GM10847 (cell line): ENCODE data around the gene OR2A12.

Experiments
- POLR2A ChIP-seq: IDR thresholded peaks from 2 replicates; pipeline ENCODE4 v1.6.1; 2011; ENCODE audit not compliant: insufficient read length; ENCODE audit errors: extremely low read depth

The OR2A12 gene, protein sequence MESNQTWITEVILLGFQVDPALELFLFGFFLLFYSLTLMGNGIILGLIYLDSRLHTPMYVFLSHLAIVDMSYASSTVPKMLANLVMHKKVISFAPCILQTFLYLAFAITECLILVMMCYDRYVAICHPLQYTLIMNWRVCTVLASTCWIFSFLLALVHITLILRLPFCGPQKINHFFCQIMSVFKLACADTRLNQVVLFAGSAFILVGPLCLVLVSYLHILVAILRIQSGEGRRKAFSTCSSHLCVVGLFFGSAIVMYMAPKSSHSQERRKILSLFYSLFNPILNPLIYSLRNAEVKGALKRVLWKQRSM

DNA sequence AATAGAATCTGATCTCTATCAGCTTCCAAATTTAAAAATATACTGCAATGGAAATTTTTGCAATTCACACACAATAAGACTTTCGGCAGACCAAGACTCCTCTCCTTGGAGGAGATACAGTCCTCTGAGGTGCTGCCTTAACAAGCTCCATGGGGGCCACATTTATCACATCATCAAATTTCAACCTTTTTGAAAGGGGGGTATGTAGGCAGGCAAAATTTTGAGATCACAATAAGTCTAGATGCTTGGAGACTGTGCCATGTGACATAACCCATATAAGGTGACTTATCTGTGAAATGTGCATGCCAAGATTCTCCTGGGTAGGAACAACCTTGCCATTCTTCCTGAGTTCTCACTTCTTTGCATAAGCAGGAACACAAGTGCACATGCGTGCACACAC lies at the start of gene OR2A12:
OR2A12 (plus strand) TSS at position 301 of the 400 bp plus-strand sequence. CDS start 8,830 bp downstream, outside the sequence.
- TF ChIP-seq POLR2A, result no peak

DNA sequence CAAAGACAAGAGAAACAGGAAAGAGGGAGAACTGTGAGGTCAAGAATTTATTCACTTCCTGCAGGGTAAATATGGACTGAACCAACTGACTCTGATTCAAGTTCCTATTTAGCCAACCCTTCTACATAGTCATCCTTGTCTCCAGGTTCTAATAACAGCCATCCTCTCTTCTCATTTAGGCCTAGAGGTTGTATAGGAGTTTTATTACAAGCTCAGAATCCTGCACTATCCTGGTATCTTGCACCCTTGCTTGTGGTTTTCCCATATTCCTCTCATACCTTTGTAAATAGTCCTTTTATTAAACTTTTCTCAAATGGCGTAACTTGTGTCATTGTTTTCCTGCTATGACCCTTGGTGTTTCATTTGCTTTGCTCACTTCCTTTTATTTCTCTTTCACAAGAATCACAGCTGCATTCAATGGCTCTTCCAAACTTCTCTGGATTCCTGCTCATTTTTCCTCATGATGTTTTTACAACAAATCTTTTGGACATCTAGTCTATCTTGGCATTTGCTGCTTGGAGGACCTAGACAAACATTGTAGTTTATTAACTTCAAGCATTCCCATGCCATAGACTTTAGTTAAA lies 49.7 kb upstream of the OR2A12 start:
- no peak for TF ChIP-seq POLR2A

DNA sequence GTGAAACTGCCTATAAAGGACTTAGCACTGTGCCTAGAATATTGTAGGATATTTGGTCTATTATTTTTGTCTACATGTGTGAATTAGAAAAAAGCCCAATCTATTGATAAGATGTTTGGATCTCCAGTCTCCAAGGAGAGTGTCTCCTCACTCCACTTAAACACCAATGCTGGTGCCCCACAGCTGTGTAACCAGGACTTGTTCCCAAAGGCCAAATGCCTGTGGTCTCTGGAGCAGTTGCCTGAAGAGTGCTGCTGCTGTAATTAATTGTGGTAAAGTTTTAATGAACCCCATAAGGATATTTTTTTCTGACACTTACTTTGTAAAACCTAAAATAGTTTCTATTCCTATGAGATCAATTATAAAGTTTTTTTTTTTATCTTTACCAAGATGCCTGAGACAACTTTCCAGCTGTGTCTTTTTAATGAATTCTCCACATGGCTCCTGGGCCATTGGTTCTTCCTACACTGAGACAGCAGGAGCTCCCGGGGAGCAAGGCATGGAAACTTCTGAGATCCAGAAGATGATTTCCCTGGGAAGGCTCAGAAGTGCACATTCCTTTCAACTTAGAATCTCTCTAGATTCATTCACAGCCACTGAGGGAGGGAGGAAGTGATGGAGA lies 48.6 kb upstream of the OR2A12 start:
- TF ChIP-seq POLR2A, result no peak

DNA sequence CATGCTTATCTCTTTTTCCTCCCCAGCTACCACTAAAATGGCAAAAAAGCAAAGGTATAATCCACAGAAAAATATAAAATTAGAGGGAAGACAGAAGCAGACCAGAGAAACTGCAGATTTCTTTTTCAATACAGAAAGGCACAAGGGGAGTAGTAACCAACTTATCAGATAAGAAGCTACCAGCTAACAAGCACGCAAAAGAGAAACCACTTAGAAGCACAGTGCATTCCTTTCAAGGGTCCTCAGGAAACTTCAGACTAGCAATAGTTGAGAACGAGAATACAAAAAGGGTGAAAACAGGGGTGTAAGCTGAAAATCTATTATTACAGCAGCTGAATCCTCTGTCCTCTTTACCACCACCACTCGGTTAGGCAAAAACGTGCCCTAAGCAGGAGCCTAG lies 47.2 kb upstream of the OR2A12 start:
- no peak for TF ChIP-seq POLR2A

DNA sequence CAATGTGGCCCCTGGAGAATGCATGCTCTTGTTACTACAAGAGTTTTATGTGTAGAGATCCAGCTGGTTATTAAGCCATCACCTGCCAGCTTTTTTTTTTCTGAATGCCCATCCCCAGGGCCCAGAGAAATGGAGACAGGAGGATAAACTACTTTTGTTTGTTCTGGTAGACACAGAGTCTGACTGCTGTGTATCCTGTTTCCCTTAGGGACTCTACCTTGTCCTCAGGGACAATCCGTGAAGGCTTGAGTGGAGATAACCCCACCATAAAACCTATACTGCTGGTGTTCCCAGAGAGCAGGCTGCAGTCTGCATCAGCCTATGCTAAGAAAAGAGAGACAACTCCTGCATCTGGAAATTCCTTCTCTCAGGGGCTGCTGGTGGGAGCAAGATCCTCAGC lies 37.4 kb upstream of the OR2A12 start, which contains the start of gene OR2A5:
OR2A5 (plus strand) TSS at position 301 of the 400 bp plus-strand sequence. CDS start 1,454 bp downstream, outside the sequence.
- no peak for TF ChIP-seq POLR2A

DNA sequence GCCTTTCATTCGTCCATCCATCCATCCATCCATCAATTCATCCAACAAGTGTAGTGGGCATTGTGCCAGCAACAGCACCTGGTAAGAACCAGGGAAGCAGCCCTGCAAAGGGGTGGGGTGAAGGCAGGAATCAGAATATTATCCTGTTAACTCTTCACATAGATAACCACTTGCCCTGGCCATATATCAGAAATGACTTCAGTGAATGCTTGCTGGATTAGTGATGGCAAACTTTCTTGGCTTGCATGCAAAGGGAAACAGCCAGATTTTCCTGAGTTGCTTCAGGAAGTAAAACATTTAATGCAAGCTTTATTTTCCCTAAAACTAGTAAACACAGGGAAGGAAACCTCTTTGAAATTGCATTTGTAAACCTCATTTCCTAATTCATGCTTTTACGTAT lies 36.6 kb upstream of the OR2A12 start:
- TF ChIP-seq POLR2A, result no peak

DNA sequence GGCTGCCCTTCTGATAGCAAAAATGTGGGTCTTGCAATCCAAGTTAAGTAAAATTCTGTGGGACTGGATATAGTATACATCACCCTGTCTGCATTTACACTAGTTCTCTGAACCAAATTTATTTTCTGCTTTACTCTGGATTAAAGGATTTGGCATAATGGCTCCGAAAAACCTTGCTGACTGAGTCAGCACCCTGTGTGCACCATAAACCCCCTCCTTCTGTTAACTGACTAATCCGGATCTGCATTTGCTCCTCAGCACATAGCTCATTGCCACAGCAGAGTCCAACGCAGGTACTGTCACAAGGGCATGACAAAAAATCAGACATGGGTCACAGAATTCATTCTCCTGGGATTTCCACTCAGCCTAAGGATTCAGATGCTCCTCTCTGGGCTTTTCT lies 36.0 kb upstream of the OR2A12 start:
- no peak for TF ChIP-seq POLR2A

DNA sequence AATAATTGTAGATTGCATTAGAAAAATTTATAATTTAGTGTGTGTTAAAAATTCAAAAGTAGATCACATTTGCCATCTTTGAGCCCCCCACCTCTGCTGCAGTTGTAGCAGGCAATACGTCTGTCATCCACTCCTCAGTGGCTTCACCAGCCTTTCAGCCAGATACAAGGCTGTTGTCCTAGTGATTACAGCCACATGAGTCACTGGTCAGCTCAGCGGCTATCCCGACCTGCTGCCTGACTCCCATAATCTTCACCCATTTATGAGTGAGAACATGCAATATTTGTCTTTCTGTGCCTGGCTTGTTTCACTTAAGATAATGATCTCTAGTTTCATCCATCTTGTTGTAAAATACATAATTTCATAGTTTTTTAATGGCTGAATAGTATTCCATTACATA lies 28.1 kb upstream of the OR2A12 start:
- no peak for TF ChIP-seq POLR2A

DNA sequence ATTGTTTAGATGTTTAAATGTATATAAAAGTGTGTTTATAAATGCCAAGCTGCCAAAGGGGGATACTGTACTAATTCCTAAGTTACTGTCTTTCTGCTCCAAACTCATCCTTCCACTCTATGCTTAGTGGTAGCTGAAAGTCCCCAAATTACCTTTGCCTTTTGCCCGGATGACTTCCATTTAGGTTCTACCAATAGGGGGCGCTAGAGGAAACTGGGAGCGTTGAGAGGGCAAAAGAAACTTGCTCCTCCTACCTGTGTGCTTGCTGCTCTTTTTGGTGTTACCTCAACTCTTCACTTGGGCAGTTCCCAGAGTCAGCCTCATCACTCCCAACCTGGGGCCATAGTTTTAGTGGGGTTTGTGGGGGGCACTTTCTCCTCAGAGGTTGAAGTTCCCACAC lies 22.4 kb upstream of the OR2A12 start:
- no peak for TF ChIP-seq POLR2A

DNA sequence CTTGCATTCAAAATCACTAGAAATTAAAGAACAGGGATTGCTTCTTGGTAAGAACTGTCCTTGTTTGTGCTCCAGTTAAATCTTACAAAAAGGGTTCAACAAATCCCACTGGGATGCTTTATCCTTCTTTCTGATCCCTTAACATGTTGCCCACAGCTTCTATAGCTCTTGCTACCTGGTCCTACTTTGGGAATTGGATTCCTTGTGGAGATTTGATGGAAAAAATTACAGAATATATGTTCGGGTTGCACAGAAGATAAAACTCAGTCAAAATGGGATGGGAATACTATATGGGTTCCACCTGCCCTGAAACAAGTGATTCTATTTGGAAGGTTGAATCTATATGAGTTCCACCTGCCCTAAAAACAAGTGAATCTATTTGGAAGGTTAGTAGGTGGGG lies 16.6 kb upstream of the OR2A12 start, which contains the start of gene OR2A25:
OR2A25 (plus strand) TSS at position 301 of the 400 bp plus-strand sequence. CDS start 4,409 bp downstream, outside the sequence.
- no peak for TF ChIP-seq POLR2A

DNA sequence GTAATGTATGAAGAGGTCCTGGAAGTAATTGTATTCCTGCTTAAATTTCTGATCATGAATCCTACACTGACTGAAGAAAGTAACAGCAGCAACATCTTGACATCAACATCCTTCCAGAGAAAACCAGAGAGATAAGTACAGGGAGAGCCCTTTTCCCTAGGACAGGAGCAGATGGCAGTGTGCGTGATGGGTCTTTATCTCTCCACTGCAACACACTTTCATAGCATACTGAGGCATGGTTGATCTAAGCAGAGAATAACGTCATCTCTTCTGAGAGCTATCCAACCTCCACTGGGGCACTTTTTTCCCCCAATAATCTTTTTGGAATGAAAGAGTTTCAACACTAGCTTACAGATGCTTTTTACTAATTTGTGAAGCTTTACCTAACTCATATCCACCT lies 16.1 kb upstream of the OR2A12 start:
- no peak for TF ChIP-seq POLR2A

DNA sequence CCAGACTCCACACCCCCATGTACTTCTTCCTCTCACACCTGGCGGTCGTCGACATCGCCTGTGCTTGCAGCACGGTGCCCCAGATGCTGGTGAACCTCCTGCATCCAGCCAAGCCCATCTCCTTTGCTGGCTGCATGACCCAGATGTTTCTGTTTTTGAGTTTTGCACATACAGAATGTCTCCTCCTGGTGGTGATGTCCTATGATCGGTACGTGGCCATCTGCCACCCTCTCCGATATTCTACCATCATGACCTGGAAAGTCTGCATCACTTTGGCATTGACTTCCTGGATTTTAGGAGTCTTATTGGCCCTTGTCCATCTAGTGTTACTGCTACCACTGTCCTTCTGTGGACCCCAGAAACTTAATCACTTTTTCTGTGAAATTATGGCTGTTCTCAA lies 11.7 kb upstream of the OR2A12 start:
- no peak for TF ChIP-seq POLR2A

DNA sequence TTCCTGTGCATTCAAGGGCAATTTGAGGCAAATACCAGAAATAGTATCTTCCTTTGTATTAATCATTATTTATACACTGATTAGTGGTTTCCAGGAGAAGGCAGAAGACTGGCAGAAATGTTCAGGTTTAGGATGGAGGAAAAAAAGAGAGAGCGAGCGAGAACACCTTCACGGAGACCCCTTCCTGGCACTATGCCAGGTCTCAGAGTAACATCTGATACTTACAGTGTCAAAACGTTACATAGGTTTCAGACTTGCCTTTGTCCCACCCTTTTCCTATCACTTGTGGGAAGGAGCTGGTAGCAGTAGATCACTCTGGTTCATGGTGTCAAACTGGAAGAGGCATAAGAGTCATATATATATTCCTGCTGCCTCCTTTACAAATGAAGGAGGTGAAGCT lies 652 bp downstream of the OR2A12 start:
- TF ChIP-seq POLR2A, result no peak

DNA sequence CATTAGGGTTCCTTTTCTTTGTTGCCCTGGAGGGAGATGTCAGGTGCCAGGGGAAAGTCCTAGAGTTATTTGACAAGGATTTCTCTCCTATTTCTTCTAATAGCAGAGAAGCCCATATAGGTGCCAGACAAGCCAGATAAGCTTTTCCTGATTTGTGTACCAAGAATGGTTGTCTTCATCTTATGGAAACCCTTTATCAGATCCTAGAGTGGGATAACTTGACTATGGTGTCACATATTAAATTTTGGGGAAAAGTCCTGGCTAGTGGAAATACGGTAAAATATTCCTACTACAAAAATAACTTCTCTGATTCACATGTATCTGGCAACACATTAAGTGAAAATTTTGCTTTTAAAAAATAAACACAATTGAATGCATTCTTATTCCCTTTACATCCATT lies 1.2 kb downstream of the OR2A12 start:
- TF ChIP-seq POLR2A, result no peak

DNA sequence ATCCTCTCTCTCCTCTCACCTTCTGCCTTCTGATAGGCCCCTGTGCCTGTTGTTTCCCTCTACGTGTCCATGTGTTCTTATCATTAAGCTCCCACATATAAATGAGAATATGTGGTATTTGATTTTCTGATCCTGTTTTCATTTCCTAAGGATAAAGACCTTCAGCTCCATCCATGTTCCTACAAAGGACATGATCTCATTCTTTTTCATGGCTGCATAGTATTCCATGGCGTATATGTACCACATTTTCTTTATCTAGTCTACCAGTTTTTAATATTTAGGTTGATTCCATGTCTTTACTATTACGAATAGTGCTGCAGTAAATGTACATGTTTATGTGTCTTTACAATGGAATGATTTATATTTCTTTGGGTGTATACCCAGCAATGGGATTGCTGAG lies 4.6 kb downstream of the OR2A12 start:
- no peak for TF ChIP-seq POLR2A

DNA sequence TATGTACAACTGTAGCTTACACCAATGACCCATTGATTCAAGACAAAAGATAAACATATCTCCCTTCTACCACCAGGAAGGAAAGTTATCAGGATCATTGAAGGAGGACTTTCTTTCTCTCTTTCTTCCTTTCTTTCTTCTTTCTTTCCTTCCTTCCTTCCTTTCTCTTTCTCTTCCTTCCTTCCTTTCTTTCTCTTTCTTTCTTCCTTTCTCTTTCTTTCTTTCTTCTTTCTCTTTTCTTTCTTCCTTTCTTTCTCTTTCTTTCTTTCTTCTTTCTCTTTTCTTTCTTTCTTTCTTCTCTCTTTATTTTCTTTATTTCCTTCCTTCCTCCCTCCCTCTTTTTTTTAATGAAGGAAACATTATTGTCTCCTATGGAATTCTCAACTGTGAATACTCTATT lies 12.7 kb downstream of the OR2A12 start:
- TF ChIP-seq POLR2A, result no peak
